ENCODE measurements around the gene PDGFRA.
"Not testable (repeated sequence)": the region's sequence is repeated elsewhere in the genome, so short reads cannot be mapped to it uniquely, and the experiment has no call there.

PDGFRA gene

GRCh38 chr4:54330896-54331295 is 101.8 kb downstream of the PDGFRA start:
- DNase-seq: no peak

- DNase-seq: no peak
Observed at GRCh38 chr4:54332542-54332941, 103.4 kb downstream of the PDGFRA start.

GRCh38 chr4:54333657-54334056 is 104.6 kb downstream of the PDGFRA start:
- DNase-seq: no peak

- not testable (repeated sequence) for DNase-seq
Observed at GRCh38 chr4:54334769-54335168, 105.7 kb downstream of the PDGFRA start.

GRCh38 chr4:54337009-54337408 is 107.9 kb downstream of the PDGFRA start:
- no peak for DNase-seq

- not testable (repeated sequence) for DNase-seq
Observed at GRCh38 chr4:54342067-54342466, 113.0 kb downstream of the PDGFRA start.
